Smooth muscle cell (in vitro differentiated cells): ENCODE data around the gene ITIH6. TPM values are rescaled to one million over a fixed set of nuclear protein-coding genes. Genes with fewer than 3 reads are reported as not detected.
"Not testable (repeated sequence)": the region's sequence is repeated elsewhere in the genome, so short reads cannot be mapped to it uniquely, and the experiment has no call there.

Source experiments
- DNase-seq: peaks from one replicate; lab custom pipeline; 2025; ENCODE audit not compliant: unreplicated experiment; lab: John Stamatoyannopoulos, UW
- H2AFZ ChIP-seq: fragments of 200-600 bp; sonication (generic); 2 replicates; pipeline ENCODE4 v1.6.0; 2016; ENCODE audit warnings: antibody characterized with exemption, low read depth, mild to moderate bottlenecking
- H3F3A ChIP-seq: fragments of 200-600 bp; sonication (generic); 2 replicates; pipeline ENCODE4 v1.6.0; 2017; ENCODE audit warnings: antibody characterized with exemption, low read depth
- H3K27ac ChIP-seq: fragments of 200-600 bp; sonication (generic); 2 replicates; pipeline ENCODE4 v1.5.1; 2016; ENCODE audit warnings: low read depth, mild to moderate bottlenecking
- H3K27me3 ChIP-seq: fragments of 200-600 bp; sonication (generic); 2 replicates; pipeline ENCODE4 v1.6.1; 2016; ENCODE audit warnings: low read depth, mild to moderate bottlenecking
- H3K36me3 ChIP-seq: fragments of 200-600 bp; sonication (generic); 2 replicates; pipeline ENCODE4 v1.5.1; 2016; ENCODE audit warnings: low read depth
- H3K4me1 ChIP-seq: fragments of 200-600 bp; sonication (generic); 2 replicates; pipeline ENCODE4 v1.5.1; 2016; ENCODE audit warnings: low read depth
- H3K4me2 ChIP-seq: fragments of 200-600 bp; sonication (generic); 2 replicates; pipeline ENCODE4 v1.6.0; 2016; ENCODE audit warnings: mild to moderate bottlenecking
- H3K4me3 ChIP-seq: fragments of 200-600 bp; sonication (generic); 2 replicates; pipeline ENCODE4 v1.5.1; 2016; ENCODE audit warnings: mild to moderate bottlenecking
- H3K79me2 ChIP-seq: fragments of 200-600 bp; sonication (generic); 2 replicates; pipeline ENCODE4 v1.6.0; 2016; ENCODE audit warnings: low read depth, mild to moderate bottlenecking
- H3K9ac ChIP-seq: fragments of 200-600 bp; sonication (generic); 2 replicates; pipeline ENCODE4 v1.6.0; 2016; ENCODE audit warnings: low read depth
- H3K9me3 ChIP-seq: fragments of 200-600 bp; sonication (generic); replicated peaks from 2 replicates; pipeline ENCODE4 v1.5.1; 2016; ENCODE audit warnings: low read depth
- H4K20me1 ChIP-seq: fragments of 200-600 bp; sonication (generic); 2 replicates; pipeline ENCODE4 v1.6.0; 2016; ENCODE audit warnings: low read depth
- WGBS: methylation state at CpG from one replicate; pipeline ENCODE4 v1.1.7; 2016; ENCODE audit warnings: low lambda C conversion rate; 5-methylcytosine and 5-hydroxymethylcytosine counted together
- polyA plus RNA-seq: library from polyadenylated mRNA; unstranded; fragments of >200 nt; fragmentation: Nextera tagmentation; extraction: Ambion mirVana; gene quantifications from 2 replicates; pipeline ENCODE4 v1.2.1, GENCODE V29; 2016
- total RNA-seq: library from RNA; depleted of rRNA; stranded (reverse); fragments of >200 nt; gene quantifications from 2 replicates; pipeline ENCODE4 v1.2.3, GENCODE V29; 2014
- TF ChIP-seq, protein P1 (sequence below): fragments of 200-600 bp; sonication (generic); IDR thresholded peaks from 2 replicates; pipeline ENCODE4 v1.5.1; 2017; ENCODE audit warnings: borderline replicate concordance, mild to moderate bottlenecking, antibody characterized with exemption; ENCODE audit not compliant: insufficient read depth, poor library complexity, severe bottlenecking

ITIH6 gene
- total and polyA plus RNA-seq, 2 experiments from 2014 or later, result not detected

DNA sequence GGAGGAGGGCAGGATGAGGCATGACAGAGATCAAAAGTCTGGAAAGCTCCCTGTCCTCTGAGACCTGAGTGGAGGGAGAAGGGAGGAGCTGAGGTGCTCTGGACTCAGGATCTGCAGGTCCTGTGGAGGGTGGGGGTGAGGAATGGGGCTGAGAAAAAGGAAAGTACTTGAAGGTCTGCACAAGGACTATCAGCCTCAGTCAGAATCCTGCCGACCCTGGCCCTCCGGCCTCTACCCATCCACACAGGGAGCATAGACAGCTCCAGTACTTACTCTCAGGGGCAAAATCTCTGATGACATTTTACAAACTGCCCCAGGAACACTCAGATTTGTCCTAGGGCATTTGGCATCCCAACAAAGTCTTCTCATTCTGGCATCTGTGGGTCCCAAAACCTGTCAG is 991 bp upstream of the ITIH6 start:
- DNase-seq, result no peak
- Histone ChIP-seq H3K36me3 (no peaks in the 10 kb centered on the region), H3K4me1 (no peaks in the 10 kb centered on the region), H3K79me2 (no peaks in the 10 kb centered on the region), H3K9me3 (no peaks in the 10 kb centered on the region), H3K27ac (no peak overlapping the region), H3F3A (no peaks in the 10 kb centered on the region), H3K27me3 (no peaks in the 10 kb centered on the region), H4K20me1 (no peaks in the 10 kb centered on the region), H3K4me3 (no peak overlapping the region), H2AFZ (no peak overlapping the region), H3K9ac (no peak overlapping the region), H3K4me2 (no peak overlapping the region)
- WGBS, result 88% methylated on average over 2 of the region's 2 CpGs
- TF ChIP-seq, protein P1, sequence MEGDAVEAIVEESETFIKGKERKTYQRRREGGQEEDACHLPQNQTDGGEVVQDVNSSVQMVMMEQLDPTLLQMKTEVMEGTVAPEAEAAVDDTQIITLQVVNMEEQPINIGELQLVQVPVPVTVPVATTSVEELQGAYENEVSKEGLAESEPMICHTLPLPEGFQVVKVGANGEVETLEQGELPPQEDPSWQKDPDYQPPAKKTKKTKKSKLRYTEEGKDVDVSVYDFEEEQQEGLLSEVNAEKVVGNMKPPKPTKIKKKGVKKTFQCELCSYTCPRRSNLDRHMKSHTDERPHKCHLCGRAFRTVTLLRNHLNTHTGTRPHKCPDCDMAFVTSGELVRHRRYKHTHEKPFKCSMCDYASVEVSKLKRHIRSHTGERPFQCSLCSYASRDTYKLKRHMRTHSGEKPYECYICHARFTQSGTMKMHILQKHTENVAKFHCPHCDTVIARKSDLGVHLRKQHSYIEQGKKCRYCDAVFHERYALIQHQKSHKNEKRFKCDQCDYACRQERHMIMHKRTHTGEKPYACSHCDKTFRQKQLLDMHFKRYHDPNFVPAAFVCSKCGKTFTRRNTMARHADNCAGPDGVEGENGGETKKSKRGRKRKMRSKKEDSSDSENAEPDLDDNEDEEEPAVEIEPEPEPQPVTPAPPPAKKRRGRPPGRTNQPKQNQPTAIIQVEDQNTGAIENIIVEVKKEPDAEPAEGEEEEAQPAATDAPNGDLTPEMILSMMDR, result no peak

DNA sequence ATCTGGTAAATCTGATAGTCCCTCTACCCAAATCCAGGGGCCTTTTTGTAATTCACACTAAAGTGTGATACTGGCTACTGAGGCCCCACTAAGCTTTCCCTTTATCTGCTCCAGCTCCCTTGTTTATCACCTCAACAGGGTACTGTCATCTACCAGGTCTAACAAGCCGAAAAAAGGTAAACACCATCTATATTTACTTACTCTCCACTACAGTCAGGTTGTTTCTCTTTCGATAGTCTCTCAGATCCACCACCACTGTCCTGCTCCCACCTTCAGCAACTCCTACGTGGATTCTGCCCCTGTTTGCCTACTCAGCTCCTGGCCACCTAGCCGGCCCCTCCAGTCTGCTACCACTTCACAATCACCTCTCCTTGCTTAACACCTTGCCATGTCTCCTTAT is 3.3 kb downstream of the ITIH6 start:
- Histone ChIP-seq H3K79me2 (no peaks in the 10 kb centered on the region), H3K4me2 (no peak overlapping the region), H2AFZ (no peak overlapping the region), H3F3A (no peaks in the 10 kb centered on the region), H3K27me3 (no peaks in the 10 kb centered on the region), H3K4me1 (no peaks in the 10 kb centered on the region), H3K36me3 (no peaks in the 10 kb centered on the region), H3K9ac (no peak overlapping the region), H3K4me3 (no peak overlapping the region), H3K27ac (no peak overlapping the region), H4K20me1 (no peaks in the 10 kb centered on the region), H3K9me3 (no peaks in the 10 kb centered on the region)
- 78% methylated on average over 4 of the region's 4 CpGs for WGBS
- no peak for DNase-seq
- TF ChIP-seq, protein P1, result no peak

DNA sequence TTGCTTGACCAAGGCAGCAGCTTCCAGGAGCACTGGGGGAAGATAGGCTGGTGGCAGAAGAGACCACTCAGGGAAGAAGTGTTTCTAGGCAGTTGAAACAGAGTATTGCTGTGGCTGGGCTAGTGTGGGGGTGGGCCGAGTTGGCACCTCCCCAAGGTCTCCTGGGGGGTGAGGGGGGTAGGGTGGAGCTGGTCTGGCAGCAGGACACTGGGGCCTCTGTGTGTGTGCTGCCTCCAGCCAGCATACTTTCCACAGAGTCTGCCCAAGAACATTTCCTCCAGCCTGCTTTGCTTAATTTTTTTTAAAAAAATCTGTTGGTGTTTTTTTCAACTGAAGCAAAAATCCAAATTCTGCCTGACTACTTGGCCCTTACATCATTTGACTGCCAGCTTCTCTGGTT is 4.0 kb downstream of the ITIH6 start:
- no peak overlapping the region for H3K27ac ChIP-seq
- no peaks in the 10 kb centered on the region for H3K4me1 ChIP-seq
- H3K4me2 ChIP-seq, result no peak overlapping the region
- DNase-seq, result no peak
- H3F3A ChIP-seq, result no peaks in the 10 kb centered on the region
- H3K9me3 ChIP-seq, result no peaks in the 10 kb centered on the region
- WGBS, result 57% methylated on average over 1 of the region's 1 CpG
- no peaks in the 10 kb centered on the region for H3K27me3 ChIP-seq
- TF ChIP-seq, protein P1, result no peak
- no peaks in the 10 kb centered on the region for H3K36me3 ChIP-seq
- H3K9ac ChIP-seq, result no peak overlapping the region
- H2AFZ ChIP-seq, result no peak overlapping the region
- no peaks in the 10 kb centered on the region for H3K79me2 ChIP-seq
- H4K20me1 ChIP-seq, result no peaks in the 10 kb centered on the region
- H3K4me3 ChIP-seq, result no peak overlapping the region

DNA sequence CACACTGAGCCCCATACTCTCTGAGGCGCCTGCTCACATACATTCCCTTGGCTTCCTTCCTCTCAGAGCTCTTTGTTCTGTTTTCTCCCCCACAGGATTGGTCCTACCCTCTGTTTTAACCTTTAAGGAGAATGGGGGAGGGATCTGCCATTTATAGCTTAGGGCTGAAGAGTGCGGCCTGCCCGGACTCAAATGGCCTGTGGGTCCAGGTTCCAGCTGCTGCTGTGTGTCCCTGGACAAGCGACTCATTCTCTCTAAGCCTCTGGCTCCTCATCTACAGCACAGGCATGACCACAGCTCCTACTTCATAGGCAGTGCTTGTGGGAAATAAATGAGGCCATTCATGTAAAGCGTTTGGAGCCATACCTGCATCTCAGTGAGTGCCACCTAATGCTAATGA is 8.7 kb downstream of the ITIH6 start:
- not testable (repeated sequence) for H3K27me3 ChIP-seq, H3K79me2 ChIP-seq, DNase-seq, H3K4me2 ChIP-seq, H3K4me1 ChIP-seq, H4K20me1 ChIP-seq, H3K9me3 ChIP-seq, H3K9ac ChIP-seq, H3K36me3 ChIP-seq, H3K27ac ChIP-seq, H2AFZ ChIP-seq, H3F3A ChIP-seq, H3K4me3 ChIP-seq
- 62% methylated on average over 5 of the region's 5 CpGs for WGBS
